Smooth muscle cell (in vitro differentiated cells): ENCODE measurements around the gene SMIM35. TPM values are rescaled to one million over a fixed set of nuclear protein-coding genes. Genes with fewer than 3 reads are reported as not detected.

Experiments
- DNase-seq: peaks from one replicate; lab custom pipeline; 2025; ENCODE audit not compliant: unreplicated experiment; lab: John Stamatoyannopoulos, UW
- H2AFZ ChIP-seq: fragments of 200-600 bp; sonication (generic); 2 replicates; pipeline ENCODE4 v1.6.0; 2016; ENCODE audit warnings: antibody characterized with exemption, low read depth, mild to moderate bottlenecking
- H3F3A ChIP-seq: fragments of 200-600 bp; sonication (generic); 2 replicates; pipeline ENCODE4 v1.6.0; 2017; ENCODE audit warnings: antibody characterized with exemption, low read depth
- H3K27ac ChIP-seq: fragments of 200-600 bp; sonication (generic); 2 replicates; pipeline ENCODE4 v1.5.1; 2016; ENCODE audit warnings: low read depth, mild to moderate bottlenecking
- H3K27me3 ChIP-seq: fragments of 200-600 bp; sonication (generic); 2 replicates; pipeline ENCODE4 v1.6.1; 2016; ENCODE audit warnings: low read depth, mild to moderate bottlenecking
- H3K36me3 ChIP-seq: fragments of 200-600 bp; sonication (generic); 2 replicates; pipeline ENCODE4 v1.5.1; 2016; ENCODE audit warnings: low read depth
- H3K4me1 ChIP-seq: fragments of 200-600 bp; sonication (generic); 2 replicates; pipeline ENCODE4 v1.5.1; 2016; ENCODE audit warnings: low read depth
- H3K4me2 ChIP-seq: fragments of 200-600 bp; sonication (generic); 2 replicates; pipeline ENCODE4 v1.6.0; 2016; ENCODE audit warnings: mild to moderate bottlenecking
- H3K4me3 ChIP-seq: fragments of 200-600 bp; sonication (generic); 2 replicates; pipeline ENCODE4 v1.5.1; 2016; ENCODE audit warnings: mild to moderate bottlenecking
- H3K79me2 ChIP-seq: fragments of 200-600 bp; sonication (generic); 2 replicates; pipeline ENCODE4 v1.6.0; 2016; ENCODE audit warnings: low read depth, mild to moderate bottlenecking
- H3K9ac ChIP-seq: fragments of 200-600 bp; sonication (generic); 2 replicates; pipeline ENCODE4 v1.6.0; 2016; ENCODE audit warnings: low read depth
- H3K9me3 ChIP-seq: fragments of 200-600 bp; sonication (generic); replicated peaks from 2 replicates; pipeline ENCODE4 v1.5.1; 2016; ENCODE audit warnings: low read depth
- H4K20me1 ChIP-seq: fragments of 200-600 bp; sonication (generic); 2 replicates; pipeline ENCODE4 v1.6.0; 2016; ENCODE audit warnings: low read depth
- WGBS: methylation state at CpG from one replicate; pipeline ENCODE4 v1.1.7; 2016; ENCODE audit warnings: low lambda C conversion rate; 5-methylcytosine and 5-hydroxymethylcytosine counted together
- polyA plus RNA-seq: library from polyadenylated mRNA; unstranded; fragments of >200 nt; fragmentation: Nextera tagmentation; extraction: Ambion mirVana; gene quantifications from 2 replicates; pipeline ENCODE4 v1.2.1, GENCODE V29; 2016
- total RNA-seq: library from RNA; depleted of rRNA; stranded (reverse); fragments of >200 nt; gene quantifications from 2 replicates; pipeline ENCODE4 v1.2.3, GENCODE V29; 2014
- TF ChIP-seq, protein P1 (sequence below): fragments of 200-600 bp; sonication (generic); IDR thresholded peaks from 2 replicates; pipeline ENCODE4 v1.5.1; 2017; ENCODE audit warnings: borderline replicate concordance, mild to moderate bottlenecking, antibody characterized with exemption; ENCODE audit not compliant: insufficient read depth, poor library complexity, severe bottlenecking

SMIM35 gene
- total and polyA plus RNA-seq, 2 experiments from 2014 or later = not detected

DNA sequence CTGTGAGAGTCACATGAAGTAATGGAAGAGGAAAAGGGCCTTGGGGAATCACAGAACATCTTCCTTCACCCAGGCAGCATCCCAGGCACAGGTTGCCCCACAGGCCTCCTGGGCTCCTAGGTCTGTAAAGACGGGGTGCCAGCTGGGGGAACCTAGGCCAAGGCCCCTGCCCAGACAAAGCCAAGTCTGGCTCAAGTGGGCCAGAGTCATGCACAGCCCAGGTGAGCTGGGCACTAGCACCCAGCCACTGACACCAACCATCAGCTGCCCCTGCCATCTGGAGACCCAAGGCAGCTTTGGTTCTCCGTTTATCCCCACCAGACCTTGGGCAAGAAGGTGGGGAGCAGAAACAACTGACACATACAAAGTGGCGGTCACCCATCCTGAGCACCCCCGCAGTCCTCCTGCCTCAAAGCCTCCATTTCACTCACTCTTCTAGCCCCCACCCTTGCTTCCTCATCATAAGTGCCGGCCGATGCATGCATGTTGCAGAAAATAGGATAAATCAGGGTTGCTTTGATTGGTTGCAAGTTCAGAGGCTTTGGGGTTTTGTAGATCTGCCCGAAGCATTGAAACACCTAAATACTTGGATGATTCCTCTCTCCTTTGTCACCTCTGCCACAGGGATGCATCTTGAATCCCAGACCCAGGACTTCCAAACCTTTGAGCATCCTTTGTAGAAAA lies 36.4 kb downstream of the SMIM35 start:
- Histone ChIP-seq H3K79me2 (no peaks in the 10 kb centered on the region), H3K4me1 (no peaks in the 10 kb centered on the region), H3K36me3 (no peaks in the 10 kb centered on the region), H4K20me1 (no peaks in the 10 kb centered on the region), H2AFZ (no peak overlapping the region), H3K9ac (no peak overlapping the region), H3K27ac (no peak overlapping the region), H3K9me3 (no peaks in the 10 kb centered on the region), H3K4me2 (no peak overlapping the region), H3K4me3 (no peak overlapping the region), H3F3A (no peaks in the 10 kb centered on the region), H3K27me3 (no peaks in the 10 kb centered on the region)
- WGBS = 93% methylated on average over 7 of the region's 7 CpGs
- TF ChIP-seq, protein P1, sequence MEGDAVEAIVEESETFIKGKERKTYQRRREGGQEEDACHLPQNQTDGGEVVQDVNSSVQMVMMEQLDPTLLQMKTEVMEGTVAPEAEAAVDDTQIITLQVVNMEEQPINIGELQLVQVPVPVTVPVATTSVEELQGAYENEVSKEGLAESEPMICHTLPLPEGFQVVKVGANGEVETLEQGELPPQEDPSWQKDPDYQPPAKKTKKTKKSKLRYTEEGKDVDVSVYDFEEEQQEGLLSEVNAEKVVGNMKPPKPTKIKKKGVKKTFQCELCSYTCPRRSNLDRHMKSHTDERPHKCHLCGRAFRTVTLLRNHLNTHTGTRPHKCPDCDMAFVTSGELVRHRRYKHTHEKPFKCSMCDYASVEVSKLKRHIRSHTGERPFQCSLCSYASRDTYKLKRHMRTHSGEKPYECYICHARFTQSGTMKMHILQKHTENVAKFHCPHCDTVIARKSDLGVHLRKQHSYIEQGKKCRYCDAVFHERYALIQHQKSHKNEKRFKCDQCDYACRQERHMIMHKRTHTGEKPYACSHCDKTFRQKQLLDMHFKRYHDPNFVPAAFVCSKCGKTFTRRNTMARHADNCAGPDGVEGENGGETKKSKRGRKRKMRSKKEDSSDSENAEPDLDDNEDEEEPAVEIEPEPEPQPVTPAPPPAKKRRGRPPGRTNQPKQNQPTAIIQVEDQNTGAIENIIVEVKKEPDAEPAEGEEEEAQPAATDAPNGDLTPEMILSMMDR = no peak
- no peak for DNase-seq

DNA sequence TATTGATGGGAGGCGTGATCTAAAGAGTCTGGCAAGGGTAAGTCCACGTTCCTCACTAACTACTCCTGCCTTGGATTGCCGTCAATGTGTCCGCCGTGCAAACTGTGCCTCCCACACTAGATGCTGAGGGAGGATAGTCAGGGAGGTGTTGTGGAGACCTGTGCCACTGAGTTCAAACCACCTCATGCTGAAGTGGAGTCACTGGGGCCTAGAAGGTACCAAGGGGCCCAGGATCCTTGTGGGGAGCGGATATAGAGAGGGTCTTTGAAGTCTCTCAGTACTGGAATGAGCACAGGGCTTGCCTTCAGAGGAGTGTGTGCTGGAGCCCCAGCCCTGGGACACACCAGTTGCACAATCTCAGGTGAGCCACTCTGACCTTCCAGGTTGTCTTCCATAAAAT lies 37.0 kb downstream of the SMIM35 start:
- Histone ChIP-seq H3K4me2 (no peak overlapping the region), H3K4me1 (no peaks in the 10 kb centered on the region), H2AFZ (no peak overlapping the region), H4K20me1 (no peaks in the 10 kb centered on the region), H3K27me3 (no peaks in the 10 kb centered on the region), H3K27ac (no peak overlapping the region), H3K9me3 (no peaks in the 10 kb centered on the region), H3K36me3 (no peaks in the 10 kb centered on the region), H3F3A (no peaks in the 10 kb centered on the region), H3K4me3 (no peak overlapping the region), H3K9ac (no peak overlapping the region), H3K79me2 (no peaks in the 10 kb centered on the region)
- no peak for DNase-seq
- TF ChIP-seq, protein P1 = no peak
- 95% methylated on average over 6 of the region's 6 CpGs for WGBS

DNA sequence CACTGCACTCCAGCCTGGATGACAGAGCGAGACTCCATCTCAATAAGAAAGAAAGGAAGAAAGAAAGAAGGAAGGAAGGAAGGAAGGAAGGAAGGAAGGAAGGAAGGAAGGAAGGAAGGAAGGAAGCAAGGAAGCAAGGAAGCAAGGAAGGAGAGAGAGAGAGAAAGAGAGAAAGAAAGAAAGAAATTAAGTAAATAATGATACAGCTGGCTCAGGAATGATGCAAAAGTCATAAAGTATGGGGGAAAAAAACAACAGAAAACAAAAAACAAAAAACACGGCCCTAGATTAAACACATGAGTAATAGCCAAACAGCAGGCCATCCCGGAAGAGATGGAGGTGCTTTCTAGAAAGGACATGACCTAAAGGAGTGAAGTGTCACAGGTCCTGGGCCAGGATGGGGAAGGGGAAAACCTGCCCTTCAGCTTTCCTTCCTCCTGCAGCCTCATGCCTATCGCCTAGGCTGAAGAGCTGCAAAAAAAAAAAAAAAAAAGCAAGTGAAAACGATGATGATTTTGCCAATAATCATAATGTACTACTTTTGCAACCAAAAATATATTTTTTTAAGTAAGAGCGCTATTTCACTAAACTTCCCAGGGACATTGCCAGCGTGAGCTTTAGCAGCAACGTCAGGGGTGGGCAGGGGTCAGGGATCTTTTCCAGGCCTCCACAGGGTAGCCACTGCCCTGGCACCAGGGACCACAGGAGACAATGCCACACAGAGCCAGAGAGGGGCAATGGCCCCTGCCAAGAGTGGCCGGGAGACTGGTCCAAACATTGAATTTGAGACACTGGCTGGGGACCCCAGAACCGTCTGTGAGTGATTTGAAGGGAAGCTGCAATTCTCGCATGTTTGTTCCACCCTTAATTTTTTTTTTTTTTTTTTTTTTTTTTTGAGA lies 38.0 kb downstream of the SMIM35 start:
- DNase-seq = no peak
- 89% methylated on average over 11 of the region's 11 CpGs for WGBS
- TF ChIP-seq, protein P1 = no peak
- Histone ChIP-seq H3K27ac (no peak overlapping the region), H3K4me2 (no peak overlapping the region), H3F3A (no peaks in the 10 kb centered on the region), H4K20me1 (no peaks in the 10 kb centered on the region), H2AFZ (no peak overlapping the region), H3K9me3 (no peaks in the 10 kb centered on the region), H3K4me3 (no peak overlapping the region), H3K79me2 (no peaks in the 10 kb centered on the region), H3K4me1 (no peaks in the 10 kb centered on the region), H3K27me3 (no peaks in the 10 kb centered on the region), H3K36me3 (no peaks in the 10 kb centered on the region), H3K9ac (no peak overlapping the region)
